Liver (tissue), 9 donors: ENCODE results near the gene CLUH. TPM values are rescaled to one million over a fixed set of nuclear protein-coding genes. Genes with fewer than 3 reads are reported as not detected.

Experiments used
- DNase-seq: peaks from one replicate; pipeline ENCODE4 v3.0.0-alpha.2; 2017; ENCODE audit warnings: low spot score
- H3K27ac ChIP-seq, 2 donors: one replicate each; pipeline ENCODE4 v1.7.0; 2013; ENCODE audit warnings: inconsistent platforms in 2 of 2, low read length in 2 of 2, control low read depth in 1 of 2, low read depth in 1 of 2, mild to moderate bottlenecking in 1 of 2
- H3K27me3 ChIP-seq, 4 donors: one replicate each; pipeline versions ENCODE4 v1.6.1 to v1.7.0; 2013; ENCODE audit warnings: low read length in 3 of 4, inconsistent platforms in 1 of 4, mild to moderate bottlenecking in 1 of 4, moderate library complexity in 1 of 4; ENCODE audit not compliant: control insufficient read depth in 4 of 4, insufficient read depth in 4 of 4
- H3K36me3 ChIP-seq, 4 donors: one replicate each; pipeline versions ENCODE4 v1.6.1 to v1.7.0; 2013; ENCODE audit warnings: low read length in 3 of 4, mild to moderate bottlenecking in 3 of 4, low read depth in 1 of 4, moderate library complexity in 1 of 4; ENCODE audit not compliant: control insufficient read depth in 4 of 4, insufficient read depth in 3 of 4
- H3K4me1 ChIP-seq, 4 donors: one replicate each; pipeline versions ENCODE4 v1.6.1 to v1.7.0; 2013; ENCODE audit warnings: low read length in 3 of 4, mild to moderate bottlenecking in 3 of 4, moderate library complexity in 1 of 4; ENCODE audit not compliant: control insufficient read depth in 4 of 4, insufficient read depth in 4 of 4
- H3K4me3 ChIP-seq, 3 donors: one replicate each; pipeline versions ENCODE4 v1.6.1 to v1.7.0; 2013; ENCODE audit warnings: low read length in 3 of 3, control low read depth in 1 of 3, low read depth in 1 of 3, mild to moderate bottlenecking in 1 of 3
- H3K9ac ChIP-seq, 2 donors: one replicate each; pipeline ENCODE4 v1.7.0; 2013; ENCODE audit warnings: low read length in 2 of 2, mild to moderate bottlenecking in 2 of 2, moderate library complexity in 2 of 2, control low read depth in 1 of 2, low read depth in 1 of 2
- H3K9me3 ChIP-seq, 4 donors: one replicate each; pipeline versions ENCODE4 v1.6.1 to v1.7.0; 2013; ENCODE audit warnings: low read length in 3 of 4; ENCODE audit not compliant: control insufficient read depth in 4 of 4
- CTCF ChIP-seq: fragments of 150-350 bp; IDR thresholded peaks from 2 replicates; pipeline ENCODE4 v1.5.1; 2017; ENCODE audit warnings: improper control_type of control experiment, low read depth, low read length; ENCODE audit not compliant: missing input control
- EGR1 ChIP-seq, 2 donors: IDR thresholded peaks; 2 replicates each; pipeline ENCODE4 v1.6.1; 2016 to 2018; ENCODE audit warnings: antibody characterized with exemption in 2 of 2, low read depth in 2 of 2
- FOXA1 ChIP-seq: IDR thresholded peaks from 2 replicates; pipeline ENCODE4 v1.6.1; 2016; ENCODE audit warnings: antibody characterized with exemption
- FOXA2 ChIP-seq: IDR thresholded peaks from 2 replicates; pipeline ENCODE4 v1.6.1; 2016; ENCODE audit warnings: antibody characterized with exemption
- GABPA ChIP-seq, 2 donors: IDR thresholded peaks in 1 of 2; conservative IDR thresholded peaks in 1 of 2; 2 replicates each; pipeline ENCODE4 v1.6.1; 2016; ENCODE audit warnings: antibody characterized with exemption in 2 of 2, mild to moderate bottlenecking in 1 of 2, moderate library complexity in 1 of 2
- HNF4A ChIP-seq, 2 donors: conservative IDR thresholded peaks; 2 replicates each; pipeline ENCODE4 v1.6.1; 2016; ENCODE audit warnings: antibody characterized with exemption in 2 of 2, mild to moderate bottlenecking in 2 of 2
- JUND ChIP-seq, 2 donors: IDR thresholded peaks; 2 replicates each; pipeline ENCODE4 v1.6.1; 2016; ENCODE audit warnings: antibody characterized with exemption in 2 of 2
- NR2F2 ChIP-seq: IDR thresholded peaks from 2 replicates; pipeline ENCODE4 v1.6.1; 2016; ENCODE audit warnings: antibody characterized with exemption
- RXRA ChIP-seq, 2 donors: IDR thresholded peaks; 2 replicates each; pipeline ENCODE4 v1.6.1; 2017 to 2018; ENCODE audit warnings: antibody characterized with exemption in 2 of 2, mild to moderate bottlenecking in 1 of 2
- TAF1 ChIP-seq: conservative IDR thresholded peaks from 2 replicates; pipeline ENCODE4 v1.6.1; 2016; ENCODE audit warnings: antibody characterized with exemption, mild to moderate bottlenecking
- YY1 ChIP-seq: IDR thresholded peaks from 2 replicates; pipeline ENCODE4 v1.6.1; 2016; ENCODE audit warnings: antibody characterized with exemption, mild to moderate bottlenecking
- ZBTB33 ChIP-seq: IDR thresholded peaks from 2 replicates; pipeline ENCODE4 v1.6.1; 2016; ENCODE audit warnings: antibody characterized with exemption
- WGBS: extraction: QIAGEN DNeasy Blood & Tissue Kit; methylation state at CpG from one replicate; pipeline ENCODE4 v1.1.7; 2013; 5-methylcytosine and 5-hydroxymethylcytosine counted together
- polyA plus RNA-seq, 2 donors: library from polyadenylated mRNA; stranded (reverse) in 1 of 2; unstranded in 1 of 2; fragments of 200-250 nt in 1 of 2; fragments of >200 nt in 1 of 2; fragmentation: Nextera tagmentation in 1 of 2; extraction: Ambion mirVana in 1 of 2; gene quantifications; one replicate each; pipeline versions ENCODE4 v1.2.1 to v1.2.3, GENCODE V29; 2013 to 2015
- total RNA-seq, 2 donors: library from RNA; depleted of rRNA; stranded (reverse); fragments of >200 nt; gene quantifications; one replicate each; pipeline ENCODE4 v1.2.3, GENCODE V29; 2014
- donor health status: healthy.
- donor health status: healthy.
- donor health status: healthy.
- donor health status: healthy.
- donor health status: healthy.

Gene CLUH
- total and polyA plus RNA-seq, 4 donors = 40.2 to 224 (median 102) TPM

- Histone ChIP-seq H3K4me3 (no peak overlapping the region), H3K9ac (no peak overlapping the region), H3K27ac (no peak overlapping the region), H3K36me3 (peaks cover 46 to 87% (median 63%) of the 10 kb centered on the region in 4 donors), H3K4me1 (no peaks in the 10 kb centered on the region), H3K27me3 (no peaks in the 10 kb centered on the region), H3K9me3 (no peaks in the 10 kb centered on the region)
- DNase-seq = peak; percentile 16
- 98% methylated on average over 40 of the region's 40 CpGs for WGBS
- TF ChIP-seq ZBTB33 (no peak), NR2F2 (no peak), GABPA (IDR thresholded peaks at IDR 0.05 in 1 of 2, conservative IDR thresholded peaks at IDR 0.05 in 1 of 2) (no peak), JUND (IDR thresholded peaks at IDR 0.05) (no peak), FOXA1 (no peak), TAF1 (no peak), HNF4A (conservative IDR thresholded peaks at IDR 0.05) (no peak), CTCF (no peak), YY1 (no peak), FOXA2 (no peak), EGR1 (IDR thresholded peaks at IDR 0.05; ENCODE audit: low read depth in 2 of 2) (no peak), RXRA (IDR thresholded peaks at IDR 0.05) (no peak)
Measured at GRCh38 chr17:2697611-2698162, 13.9 kb downstream of the CLUH start.

- peak; percentile 25 for DNase-seq
- no peaks in the 10 kb centered on the region for H3K9me3 ChIP-seq
- no peak overlapping the region for H3K4me3 ChIP-seq
- H3K9ac ChIP-seq = no peak overlapping the region
- H3K4me1 ChIP-seq = no peaks in the 10 kb centered on the region
- no peak overlapping the region for H3K27ac ChIP-seq
- H3K27me3 ChIP-seq = no peaks in the 10 kb centered on the region
- 95% methylated on average over 36 of the region's 36 CpGs for WGBS
- TF ChIP-seq JUND (IDR thresholded peaks at IDR 0.05) = no peak
- no peak for TF ChIP-seq NR2F2
- no peak for TF ChIP-seq FOXA2
- TF ChIP-seq GABPA (IDR thresholded peaks at IDR 0.05 in 1 of 2, conservative IDR thresholded peaks at IDR 0.05 in 1 of 2) = no peak
- H3K36me3 ChIP-seq = peaks cover 40 to 84% (median 57%) of the 10 kb centered on the region in 4 donors
Measured at GRCh38 chr17:2695961-2696760, 15.4 kb downstream of the CLUH start.
